Lower leg skin (tissue), 4 donors: ENCODE results near the gene ATP9B. TPM values are rescaled to one million over a fixed set of nuclear protein-coding genes. Genes with fewer than 3 reads are reported as not detected.

Source experiments
- DNase-seq, 2 donors: peaks; one replicate each; pipeline ENCODE4 v3.0.0-alpha.2; 2019; ENCODE audit warnings: low spot score in 2 of 2
- H3K4me3 ChIP-seq: fragments of 200-600 bp; sonication (generic); 2 replicates; pipeline ENCODE4 v1.5.1; 2017; ENCODE audit warnings: mild to moderate bottlenecking, low read depth; ENCODE audit not compliant: poor library complexity, severe bottlenecking
- POLR2A ChIP-seq, 2 donors: fragments of 450-650 bp; IDR thresholded peaks; one replicate each; pipeline ENCODE4 v1.6.1; 2016 to 2017; ENCODE audit warnings: antibody characterized with exemption in 2 of 2, mild to moderate bottlenecking in 1 of 2, moderate library complexity in 1 of 2
- WGBS, 2 donors: methylation state at CpG; one replicate each; pipeline ENCODE4 v1.1.5; 2018; 5-methylcytosine and 5-hydroxymethylcytosine counted together
- intact Hi-C: fragments of 100-400 bp; cut with DNase I; formaldehyde crosslinking; loops from one replicate; pipeline ENCODE4 v1.15.0; 2023; ENCODE audit warnings: low total_unique reads
- total RNA-seq, 4 donors: library from RNA; depleted of rRNA; stranded (reverse); fragments of >200 nt; gene quantifications; one replicate each; pipeline ENCODE4 v1.1.0, GENCODE V29; 2016
- TF ChIP-seq, protein P1 (sequence below), 3 donors: fragments of 450-650 bp; IDR thresholded peaks; one replicate each; pipeline ENCODE4 v1.5.1; 2016; ENCODE audit warnings: antibody characterized with exemption in 3 of 3, mild to moderate bottlenecking in 3 of 3, moderate library complexity in 2 of 3

Gene ATP9B
- total RNA-seq, 4 donors from 2014 or later: 19.9 to 39.9 (median 26.0) TPM

DNA sequence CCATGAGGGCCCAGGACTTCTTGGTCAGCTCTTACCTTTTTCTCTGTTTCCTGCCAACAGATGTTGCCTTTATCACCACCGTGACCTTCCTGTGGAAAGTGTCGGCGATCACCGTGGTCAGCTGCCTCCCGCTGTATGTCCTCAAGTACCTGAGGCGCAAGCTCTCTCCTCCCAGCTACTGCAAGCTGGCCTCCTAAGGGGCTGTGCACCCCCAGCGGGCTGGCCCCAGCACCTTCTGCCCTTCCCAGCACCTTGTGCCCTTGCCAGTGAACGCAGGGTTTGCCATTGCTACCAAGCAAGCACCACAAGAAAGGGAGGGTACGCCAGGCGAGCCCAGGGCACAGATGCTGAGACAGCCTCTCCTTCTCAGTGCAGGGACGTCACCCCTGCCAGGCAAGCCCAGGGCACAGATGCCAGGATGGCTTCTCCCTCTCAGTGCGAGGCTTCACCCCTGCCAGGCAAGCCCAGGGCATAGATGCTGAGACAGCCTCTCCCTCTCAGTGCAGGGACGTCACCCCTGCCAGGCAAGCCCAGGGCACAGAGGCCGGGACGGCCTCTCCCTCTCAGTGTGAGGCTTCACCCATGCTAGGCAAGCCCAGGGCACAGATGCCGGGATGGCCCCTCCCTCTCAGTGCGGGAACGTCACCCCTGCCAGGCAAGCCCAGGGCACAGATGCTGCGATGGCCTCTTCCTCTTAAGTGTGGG, 308.1 kb downstream of the ATP9B start:
- intact Hi-C loops: no loop called here
- TF ChIP-seq, protein P1, sequence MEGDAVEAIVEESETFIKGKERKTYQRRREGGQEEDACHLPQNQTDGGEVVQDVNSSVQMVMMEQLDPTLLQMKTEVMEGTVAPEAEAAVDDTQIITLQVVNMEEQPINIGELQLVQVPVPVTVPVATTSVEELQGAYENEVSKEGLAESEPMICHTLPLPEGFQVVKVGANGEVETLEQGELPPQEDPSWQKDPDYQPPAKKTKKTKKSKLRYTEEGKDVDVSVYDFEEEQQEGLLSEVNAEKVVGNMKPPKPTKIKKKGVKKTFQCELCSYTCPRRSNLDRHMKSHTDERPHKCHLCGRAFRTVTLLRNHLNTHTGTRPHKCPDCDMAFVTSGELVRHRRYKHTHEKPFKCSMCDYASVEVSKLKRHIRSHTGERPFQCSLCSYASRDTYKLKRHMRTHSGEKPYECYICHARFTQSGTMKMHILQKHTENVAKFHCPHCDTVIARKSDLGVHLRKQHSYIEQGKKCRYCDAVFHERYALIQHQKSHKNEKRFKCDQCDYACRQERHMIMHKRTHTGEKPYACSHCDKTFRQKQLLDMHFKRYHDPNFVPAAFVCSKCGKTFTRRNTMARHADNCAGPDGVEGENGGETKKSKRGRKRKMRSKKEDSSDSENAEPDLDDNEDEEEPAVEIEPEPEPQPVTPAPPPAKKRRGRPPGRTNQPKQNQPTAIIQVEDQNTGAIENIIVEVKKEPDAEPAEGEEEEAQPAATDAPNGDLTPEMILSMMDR (IDR thresholded peaks at IDR 0.05): no peak
- TF ChIP-seq POLR2A (IDR thresholded peaks at IDR 0.05): no peak
- peak in 1 of 2 donors; percentile 83 for DNase-seq
- 89 to 90% methylated on average over 19 of the region's 19 CpGs for WGBS, 2 donors
- H3K4me3 ChIP-seq: no peak overlapping the region

GRCh38 chr18:79378536-79379250, 309.5 kb downstream of the ATP9B start:
- DNase-seq: peak; percentile 73 to 97
- WGBS, 2 donors: 38 to 42% methylated on average over 47 to 48 of the region's 48 CpGs
- H3K4me3 ChIP-seq: no peak overlapping the region
- TF ChIP-seq, protein P1 (IDR thresholded peaks at IDR 0.05): peak in 1 of 3 donors; percentile 96
- no peak for TF ChIP-seq POLR2A (IDR thresholded peaks at IDR 0.05)
- intact Hi-C loops: no loop called here

- TF ChIP-seq POLR2A (IDR thresholded peaks at IDR 0.05): no peak
- TF ChIP-seq, protein P1 (IDR thresholded peaks at IDR 0.05): no peak
- H3K4me3 ChIP-seq: no peak overlapping the region
- WGBS, 2 donors: 61 to 62% methylated on average over 22 of the region's 22 CpGs
- intact Hi-C loops: no loop called here
- no peak for DNase-seq
These were observed 310.2 kb downstream of the ATP9B start for GRCh38 chr18:79379251-79379905.

- DNase-seq: peak in 1 of 2 donors; percentile 82
- intact Hi-C loops: loop anchor here (5.0 kb wide), 2 partner anchors 147 to 262 kb away; no protein-coding TSS in a partner anchor
- no peak for TF ChIP-seq POLR2A (IDR thresholded peaks at IDR 0.05)
- H3K4me3 ChIP-seq: no peak overlapping the region
- 92 to 94% methylated on average over 32 to 40 of the region's 40 CpGs for WGBS, 2 donors
These were observed 311.0 kb downstream of the ATP9B start for GRCh38 chr18:79379931-79380815.

- intact Hi-C loops: loop anchor here (5.0 kb wide), 2 partner anchors 146 to 261 kb away; no protein-coding TSS in a partner anchor
- DNase-seq: peak; percentile 31 to 93
- no peak overlapping the region for H3K4me3 ChIP-seq
- 51 to 57% methylated on average over 30 of the region's 30 CpGs for WGBS, 2 donors
- TF ChIP-seq, protein P1 (IDR thresholded peaks at IDR 0.05): peak in 1 of 3 donors; percentile 42
- no peak for TF ChIP-seq POLR2A (IDR thresholded peaks at IDR 0.05)
These were observed 311.9 kb downstream of the ATP9B start for GRCh38 chr18:79380816-79381806.
